PFSK-1 (cell line): ENCODE measurements around the gene TLR6.

ENCODE experiments used
- FOXP2 ChIP-seq: optimal IDR thresholded peaks from 2 replicates; pipeline ENCODE3; 2011; ENCODE audit warnings: borderline replicate concordance, control low read depth, inconsistent platforms; ENCODE audit not compliant: insufficient read depth; ENCODE audit errors: extremely low read length, extremely low read depth
- POLR2AphosphoS5 ChIP-seq: IDR thresholded peaks from 2 replicates; pipeline ENCODE4 v1.6.1; 2012; ENCODE audit warnings: low read depth, mild to moderate bottlenecking, control low read depth, low read length, moderate library complexity
- SIN3A ChIP-seq: IDR thresholded peaks from 2 replicates; pipeline ENCODE4 v1.6.1; 2012; ENCODE audit warnings: mild to moderate bottlenecking, low read length, moderate library complexity, borderline replicate concordance; ENCODE audit not compliant: insufficient read depth
- TAF1 ChIP-seq: IDR thresholded peaks from 2 replicates; pipeline ENCODE4 v1.6.1; 2012; ENCODE audit warnings: low read length, control low read depth, borderline replicate concordance; ENCODE audit not compliant: insufficient read depth
- TF ChIP-seq, protein P1 (sequence below), 2 experiments: IDR thresholded peaks; 2 replicates each; pipeline versions ENCODE4 v1.6.1 to v1.8.0; 2011 to 2012; ENCODE audit warnings: low read depth in 2 of 2, low read length in 2 of 2, control low read depth in 1 of 2, inconsistent platforms in 1 of 2, mild to moderate bottlenecking in 1 of 2, moderate library complexity in 1 of 2; ENCODE audit not compliant: insufficient read depth in 1 of 2

TLR6 gene

DNA sequence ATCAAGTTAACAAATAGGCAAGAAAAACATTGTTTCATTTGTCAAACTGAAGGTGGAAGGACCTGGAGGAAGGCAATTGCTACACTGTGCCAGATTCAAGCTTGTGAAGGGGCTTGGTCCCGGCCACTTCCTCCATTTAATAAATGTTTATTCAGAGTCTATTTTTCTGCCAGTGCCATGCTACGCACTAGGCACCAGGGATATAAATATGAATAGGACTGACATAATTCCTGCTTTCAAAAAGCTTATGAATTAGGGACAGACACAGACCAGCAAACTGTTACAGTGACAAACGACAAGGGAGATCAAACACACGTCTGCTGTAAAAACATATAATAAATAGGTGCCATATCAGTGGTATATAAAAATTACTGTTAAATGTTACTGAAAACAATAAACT, 571 bp downstream of the TLR6 start:
- TF ChIP-seq, protein P1, sequence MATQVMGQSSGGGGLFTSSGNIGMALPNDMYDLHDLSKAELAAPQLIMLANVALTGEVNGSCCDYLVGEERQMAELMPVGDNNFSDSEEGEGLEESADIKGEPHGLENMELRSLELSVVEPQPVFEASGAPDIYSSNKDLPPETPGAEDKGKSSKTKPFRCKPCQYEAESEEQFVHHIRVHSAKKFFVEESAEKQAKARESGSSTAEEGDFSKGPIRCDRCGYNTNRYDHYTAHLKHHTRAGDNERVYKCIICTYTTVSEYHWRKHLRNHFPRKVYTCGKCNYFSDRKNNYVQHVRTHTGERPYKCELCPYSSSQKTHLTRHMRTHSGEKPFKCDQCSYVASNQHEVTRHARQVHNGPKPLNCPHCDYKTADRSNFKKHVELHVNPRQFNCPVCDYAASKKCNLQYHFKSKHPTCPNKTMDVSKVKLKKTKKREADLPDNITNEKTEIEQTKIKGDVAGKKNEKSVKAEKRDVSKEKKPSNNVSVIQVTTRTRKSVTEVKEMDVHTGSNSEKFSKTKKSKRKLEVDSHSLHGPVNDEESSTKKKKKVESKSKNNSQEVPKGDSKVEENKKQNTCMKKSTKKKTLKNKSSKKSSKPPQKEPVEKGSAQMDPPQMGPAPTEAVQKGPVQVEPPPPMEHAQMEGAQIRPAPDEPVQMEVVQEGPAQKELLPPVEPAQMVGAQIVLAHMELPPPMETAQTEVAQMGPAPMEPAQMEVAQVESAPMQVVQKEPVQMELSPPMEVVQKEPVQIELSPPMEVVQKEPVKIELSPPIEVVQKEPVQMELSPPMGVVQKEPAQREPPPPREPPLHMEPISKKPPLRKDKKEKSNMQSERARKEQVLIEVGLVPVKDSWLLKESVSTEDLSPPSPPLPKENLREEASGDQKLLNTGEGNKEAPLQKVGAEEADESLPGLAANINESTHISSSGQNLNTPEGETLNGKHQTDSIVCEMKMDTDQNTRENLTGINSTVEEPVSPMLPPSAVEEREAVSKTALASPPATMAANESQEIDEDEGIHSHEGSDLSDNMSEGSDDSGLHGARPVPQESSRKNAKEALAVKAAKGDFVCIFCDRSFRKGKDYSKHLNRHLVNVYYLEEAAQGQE (IDR thresholded peaks at IDR 0.05; ENCODE audit: insufficient read depth in 1 of 2, low read depth in 2 of 2, low read length in 2 of 2) = no peak
- TF ChIP-seq SIN3A (no peak), FOXP2 (no peak), TAF1 (no peak), POLR2AphosphoS5 (no peak)

DNA sequence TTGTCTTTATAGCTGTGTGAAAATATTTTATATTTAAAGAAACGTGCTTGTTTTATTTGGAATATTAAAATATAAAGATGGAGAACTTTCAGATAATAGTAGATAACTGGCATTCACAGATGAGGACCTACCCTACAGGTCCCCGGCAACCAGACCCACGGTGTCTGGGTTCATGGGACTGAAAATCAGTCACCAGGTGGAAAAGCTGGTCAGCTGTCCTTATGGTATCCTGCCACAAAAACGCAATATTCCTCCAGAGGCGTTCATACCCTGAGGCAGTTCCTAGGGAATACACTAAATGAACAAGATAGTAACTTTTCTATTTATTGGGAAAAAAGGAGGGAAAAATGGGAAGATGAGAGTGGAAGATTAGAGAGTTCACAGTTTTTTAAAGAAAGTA, 1.2 kb downstream of the TLR6 start:
- TF ChIP-seq TAF1 (no peak), FOXP2 (no peak), SIN3A (no peak), POLR2AphosphoS5 (no peak)
- TF ChIP-seq, protein P1 (IDR thresholded peaks at IDR 0.05; ENCODE audit: insufficient read depth in 1 of 2, low read depth in 2 of 2, low read length in 2 of 2) = no peak

DNA sequence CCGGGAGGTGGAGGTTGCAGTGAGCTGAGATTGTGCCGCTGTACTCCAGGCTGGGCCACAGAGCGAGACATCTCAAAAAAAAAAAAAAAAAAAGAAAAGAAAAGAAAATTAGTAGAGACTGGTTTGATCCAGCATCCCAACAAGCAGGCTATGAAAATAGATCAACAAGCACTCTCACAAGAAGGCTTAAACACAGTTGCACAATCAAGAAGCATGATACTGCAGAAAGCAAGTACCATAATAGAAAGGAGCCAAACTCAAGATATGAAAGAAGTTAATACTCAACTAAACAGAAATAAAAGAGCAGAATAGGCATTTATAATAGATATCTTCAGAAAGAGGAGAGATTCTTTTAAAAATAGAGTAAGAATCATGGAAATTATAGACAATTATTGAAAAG, 10.6 kb downstream of the TLR6 start:
- TF ChIP-seq POLR2AphosphoS5 = no peak
- TF ChIP-seq FOXP2 = no peak
- no peak for TF ChIP-seq SIN3A
- TF ChIP-seq, protein P1 (IDR thresholded peaks at IDR 0.05; ENCODE audit: insufficient read depth in 1 of 2, low read depth in 2 of 2, low read length in 2 of 2) = no peak
- TF ChIP-seq TAF1 = no peak

DNA sequence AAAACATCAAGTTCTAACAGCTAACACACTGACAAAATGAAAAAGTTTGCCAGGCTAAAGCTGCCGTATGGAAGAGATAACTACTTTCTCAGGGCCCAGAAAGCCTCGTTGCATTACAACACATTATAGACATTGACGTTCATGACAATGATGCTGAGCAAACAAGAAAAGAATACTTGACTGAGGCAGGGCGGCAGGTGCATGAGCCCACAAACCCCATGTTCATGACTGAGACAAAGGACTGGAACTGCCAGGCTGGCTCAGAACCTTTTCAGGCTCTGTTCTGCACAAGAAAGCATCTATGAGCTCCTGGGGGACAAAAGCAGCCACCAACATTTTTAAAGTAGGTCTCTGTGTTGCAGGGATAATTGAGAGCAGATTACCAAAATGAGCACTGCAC, 13.6 kb downstream of the TLR6 start:
- TF ChIP-seq, protein P1 (IDR thresholded peaks at IDR 0.05; ENCODE audit: insufficient read depth in 1 of 2, low read depth in 2 of 2, low read length in 2 of 2) = no peak
- TF ChIP-seq SIN3A (no peak), TAF1 (no peak)

DNA sequence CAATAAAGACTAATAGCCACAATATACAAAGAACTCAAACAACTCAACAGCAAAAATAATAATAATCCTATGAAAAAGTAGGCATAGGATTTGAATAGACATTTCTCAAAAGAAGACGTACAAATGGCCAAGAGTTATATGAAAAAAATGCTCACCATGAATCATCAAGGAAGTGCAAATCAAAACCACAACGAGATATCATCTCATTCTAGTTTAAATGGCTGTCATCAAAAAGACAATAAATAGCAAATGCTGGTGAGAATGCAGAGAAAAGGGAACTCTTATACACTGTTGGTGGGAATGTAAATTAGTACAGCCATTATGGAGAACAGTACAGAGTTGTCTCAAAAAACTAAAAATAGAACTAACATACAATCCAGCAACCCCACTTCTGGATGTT, 18.8 kb downstream of the TLR6 start:
- TF ChIP-seq, protein P1 (IDR thresholded peaks at IDR 0.05; ENCODE audit: insufficient read depth in 1 of 2, low read depth in 2 of 2, low read length in 2 of 2) = no peak
- TF ChIP-seq SIN3A (no peak), FOXP2 (no peak), TAF1 (no peak), POLR2AphosphoS5 (no peak)
